K562 (cell line): ENCODE data around the gene MPZL3. TPM values are rescaled to one million over a fixed set of nuclear protein-coding genes. Genes with fewer than 3 reads are reported as not detected.

Experiments
- ATAC-seq: fragments of 200-7000 bp; cut with Tn5 transposase; 3 replicates; pipeline ENCODE4 v1.9.1; 2020; ENCODE audit warnings: moderate library complexity
- BruUV-seq: library from RNA; stranded (reverse); fragments of 400-500 nt; replicated peaks from 2 replicates; lab custom pipeline; 2021; lab: Mats Ljungman, UMichigan
- CTCF ChIA-PET: fragments of 300-600 bp; formaldehyde crosslinking; extraction: SDS; loops from one replicate; lab custom pipeline; 2021; ENCODE audit warnings: low intra/inter-chr PET ratio; lab: Yijun Ruan, JAX
- POLR2A ChIA-PET: fragments of 300-600, 350-650 bp; sonication (Branson Sonifier 250); formaldehyde crosslinking; extraction: SDS; loops from one replicate; lab custom pipeline; 2021; ENCODE audit warnings: antibody characterized with exemption, inconsistent platforms; lab: Yijun Ruan, JAX
- DNase-seq, 4 experiments: peaks; one replicate each; pipeline versions ENCODE4 v3.0.0 to v3.0.0-alpha.2; 2011 to 2018; ENCODE audit warnings: low spot score in 3 of 4, mixed read lengths in 3 of 4; ENCODE audit errors: extremely low read depth in 1 of 4
- FAIRE-seq: peaks from 2 replicates; lab custom pipeline; 2011; peaks lifted over from hg19 to GRCh38; lab: Jason Lieb, UNC
- H2AFZ ChIP-seq: 2 replicates; pipeline ENCODE4 v1.6.0; 2011; ENCODE audit warnings: low read depth, low read length, control low read depth, inconsistent platforms
- H3K27ac ChIP-seq: fragments of 200-600 bp; 3 replicates; pipeline ENCODE4 v1.8.0; 2011; ENCODE audit warnings: low read depth, mild to moderate bottlenecking, control low read depth, inconsistent platforms, low read length, moderate library complexity, mixed read lengths; ENCODE audit errors: extremely low read depth
- H3K27me3 ChIP-seq, 2 experiments: fragments of 300-600 bp in 1 of 2; 2 replicates in 1 of 2; 3 replicates in 1 of 2; pipeline versions ENCODE4 v1.6.0 to v1.8.0; 2011; ENCODE audit warnings: inconsistent platforms in 2 of 2, low read length in 2 of 2, mild to moderate bottlenecking in 1 of 2, mixed read lengths in 1 of 2, moderate library complexity in 1 of 2; ENCODE audit not compliant: control insufficient read depth in 2 of 2, insufficient read depth in 2 of 2
- H3K36me3 ChIP-seq: fragments of 300-600 bp; 3 replicates; pipeline ENCODE4 v1.8.0; 2011; ENCODE audit warnings: mild to moderate bottlenecking, low read length, inconsistent platforms; ENCODE audit not compliant: control insufficient read depth, insufficient read depth
- H3K4me1 ChIP-seq, 2 experiments: fragments of 200-600 bp in 1 of 2; replicated peaks in 1 of 2; 2 replicates in 1 of 2; 3 replicates in 1 of 2; pipeline versions ENCODE4 v1.5.1 to v1.8.0; 2011; ENCODE audit warnings: inconsistent platforms in 2 of 2, low read length in 2 of 2, mild to moderate bottlenecking in 1 of 2, mixed read lengths in 1 of 2, moderate library complexity in 1 of 2; ENCODE audit not compliant: control insufficient read depth in 2 of 2, insufficient read depth in 2 of 2
- H3K4me2 ChIP-seq: 2 replicates; pipeline ENCODE4 v1.6.1; 2011; ENCODE audit warnings: low read length, control low read depth, inconsistent platforms, mixed read lengths; ENCODE audit not compliant: insufficient read depth
- H3K4me3 ChIP-seq: fragments of 200-600 bp; sonication (generic), shearing (Covaris generic); 2 replicates; pipeline ENCODE4 v1.5.1; 2016; ENCODE audit warnings: control low read depth, inconsistent platforms
- H3K79me2 ChIP-seq: fragments of 200-600 bp; 3 replicates; pipeline ENCODE4 v1.8.0; 2011; ENCODE audit warnings: low read length, inconsistent platforms; ENCODE audit not compliant: control insufficient read depth, insufficient read depth
- H3K9ac ChIP-seq, 2 experiments: 2 replicates each; pipeline versions ENCODE4 v1.6.0 to v1.6.1; 2011; ENCODE audit warnings: low read depth in 2 of 2, low read length in 2 of 2, control low read depth in 1 of 2, inconsistent platforms in 1 of 2, mild to moderate bottlenecking in 1 of 2, mixed read lengths in 1 of 2; ENCODE audit not compliant: insufficient read depth in 1 of 2
- H3K9me1 ChIP-seq: one replicate; pipeline ENCODE4 v1.6.0; 2011; ENCODE audit warnings: inconsistent platforms, mild to moderate bottlenecking, low read length, moderate library complexity; ENCODE audit not compliant: control insufficient read depth, insufficient read depth
- H3K9me3 ChIP-seq: replicated peaks from 2 replicates; pipeline ENCODE4 v1.5.1; 2011; ENCODE audit warnings: low read depth, low read length, inconsistent platforms; ENCODE audit not compliant: control insufficient read depth, insufficient read depth
- H4K20me1 ChIP-seq: replicated peaks from 2 replicates; pipeline ENCODE4 v1.6.1; 2011; ENCODE audit warnings: low read length, inconsistent platforms, mixed read lengths; ENCODE audit not compliant: control insufficient read depth, insufficient read depth
- MBD2 ChIP-seq: sonication (generic); IDR thresholded peaks from 2 replicates; pipeline ENCODE4 v1.6.1; 2016; ENCODE audit warnings: low read depth, borderline replicate concordance
- NUFIP1 ChIP-seq: fragments of 450-650 bp; IDR thresholded peaks from 2 replicates; pipeline ENCODE4 v1.6.1; 2018; ENCODE audit not compliant: partially characterized antibody
- RBBP5 ChIP-seq: fragments of 200-600 bp; sonication (generic); IDR thresholded peaks from 2 replicates; pipeline ENCODE4 v1.6.1; 2012; ENCODE audit warnings: borderline replicate concordance, mild to moderate bottlenecking, low read length, control low read depth, inconsistent platforms; ENCODE audit not compliant: insufficient read depth, poor library complexity, severe bottlenecking
- RNF2 ChIP-seq: sonication (generic); IDR thresholded peaks from 2 replicates; pipeline ENCODE4 v1.6.1; 2016
- ZFP1 ChIP-seq: fragments of 450-650 bp; formaldehyde crosslinking; IDR thresholded peaks from 2 replicates; pipeline ENCODE4 v1.4.0; 2020; ENCODE audit warnings: mild to moderate bottlenecking, mixed read lengths
- ZNF212 ChIP-seq: fragments of 450-650 bp; formaldehyde crosslinking; IDR thresholded peaks from 2 replicates; pipeline ENCODE4 v1.4.0; 2020; ENCODE audit warnings: mild to moderate bottlenecking
- ZNF584 ChIP-seq: fragments of 200-800 bp; sonication (Bioruptor generic); IDR thresholded peaks from 2 replicates; pipeline ENCODE4 v1.6.1; 2016; ENCODE audit warnings: low read depth, mild to moderate bottlenecking, missing genetic modification characterization, missing compliant biosample characterization
- ZNF764 ChIP-seq: fragments of 250-450 bp; sonication (Bioruptor Pico); IDR thresholded peaks from 2 replicates; pipeline ENCODE4 v1.4.0; 2020; ENCODE audit warnings: low read depth, mild to moderate bottlenecking, moderate library complexity
- WGBS: fragments of 100-300 bp; shearing (Covaris generic); methylation state at CpG from one replicate; pipeline ENCODE4 v1.1.6; 2016; ENCODE audit warnings: low coverage, mixed read lengths; ENCODE audit not compliant: insufficient coverage; ENCODE audit errors: missing lambda C conversion rate; 5-methylcytosine and 5-hydroxymethylcytosine counted together
- in situ Hi-C: fragments of 300-500 bp; cut with MboI; formaldehyde crosslinking; loops from 4 replicates; pipeline ENCODE4 v1.15.0; 2018; ENCODE audit warnings: inconsistent platforms, mixed read lengths
- intact Hi-C: fragments of 100-400 bp; cut with micrococcal nuclease; formaldehyde crosslinking; loops from 2 replicates; pipeline ENCODE4 v1.14.2; 2022
- polyA plus RNA-seq, 8 experiments: library from polyadenylated mRNA; depleted of rRNA in 4 of 8; stranded (reverse) in 5 of 8; unstranded in 3 of 8; fragments of >200 nt; fragmentation: Nextera tagmentation in 2 of 8; fragmentation: Illumina TruSeq in 1 of 8; extraction: Ambion mirVana in 2 of 8; extraction: Trizol in 1 of 8; gene quantifications; 2 replicates each; pipeline versions ENCODE4 v1.2.1 to v1.2.3, GENCODE V29; 2011 to 2014; ENCODE audit warnings: inconsistent platforms in 1 of 8, missing spikeins in 1 of 8
- total RNA-seq, 7 experiments: library from RNA; depleted of rRNA in 6 of 7; stranded (reverse); fragments of >200 nt in 6 of 7; fragmentation: Illumina TruSeq in 2 of 7; extraction: Trizol in 2 of 7; gene quantifications; 2 replicates each; pipeline versions ENCODE4 v1.2.1 to v1.2.3, GENCODE V29; 2011 to 2021; ENCODE audit warnings: low replicate concordance in 1 of 7
- TF ChIP-seq, protein P1 (sequence below): sonication (generic); formaldehyde crosslinking; IDR thresholded peaks from 2 replicates; pipeline ENCODE4 v1.8.0; 2023; ENCODE audit warnings: mild to moderate bottlenecking, missing genetic modification reagents
- TF ChIP-seq, protein P2 (sequence below): fragments of 450-650 bp; IDR thresholded peaks from 2 replicates; pipeline ENCODE4 v1.7.1; 2018; ENCODE audit warnings: mild to moderate bottlenecking, low read depth; ENCODE audit not compliant: partially characterized antibody

The MPZL3 gene
- total and polyA plus RNA-seq, 9 of the 15 experiments (the other 6 are each of a cell fraction or from before 2014, with no cell fraction given): 0.97 to 2.9 (median 1.6) TPM

DNA sequence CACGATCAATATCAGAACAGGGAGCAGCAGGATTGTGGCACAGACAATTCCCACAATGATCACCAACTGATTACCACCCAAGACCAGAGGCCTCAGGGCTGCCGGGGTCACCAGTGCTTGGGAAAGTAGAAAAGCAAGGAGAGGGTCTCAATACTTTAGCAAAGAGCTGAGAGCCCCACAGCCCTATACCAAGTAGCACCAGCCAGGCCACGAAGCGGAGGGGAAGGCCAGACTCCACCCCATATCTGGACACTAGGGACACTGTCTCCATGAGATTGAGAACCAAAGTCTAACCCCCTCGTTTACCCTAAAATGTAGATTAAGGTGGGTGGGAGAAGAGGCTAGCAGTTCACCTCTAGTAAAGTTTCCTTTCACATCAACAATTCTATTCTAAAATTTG, 51.7 kb downstream of the MPZL3 start (continued):
- no peak for TF ChIP-seq ZNF212 (CRISPR knock-in tag)
- TF ChIP-seq NUFIP1: no peak
- TF ChIP-seq ZNF764 (CRISPR knock-in tag): no peak
- TF ChIP-seq MBD2: no peak
- TF ChIP-seq ZNF584 (CRISPR knock-in tag): no peak
- TF ChIP-seq, protein P1, sequence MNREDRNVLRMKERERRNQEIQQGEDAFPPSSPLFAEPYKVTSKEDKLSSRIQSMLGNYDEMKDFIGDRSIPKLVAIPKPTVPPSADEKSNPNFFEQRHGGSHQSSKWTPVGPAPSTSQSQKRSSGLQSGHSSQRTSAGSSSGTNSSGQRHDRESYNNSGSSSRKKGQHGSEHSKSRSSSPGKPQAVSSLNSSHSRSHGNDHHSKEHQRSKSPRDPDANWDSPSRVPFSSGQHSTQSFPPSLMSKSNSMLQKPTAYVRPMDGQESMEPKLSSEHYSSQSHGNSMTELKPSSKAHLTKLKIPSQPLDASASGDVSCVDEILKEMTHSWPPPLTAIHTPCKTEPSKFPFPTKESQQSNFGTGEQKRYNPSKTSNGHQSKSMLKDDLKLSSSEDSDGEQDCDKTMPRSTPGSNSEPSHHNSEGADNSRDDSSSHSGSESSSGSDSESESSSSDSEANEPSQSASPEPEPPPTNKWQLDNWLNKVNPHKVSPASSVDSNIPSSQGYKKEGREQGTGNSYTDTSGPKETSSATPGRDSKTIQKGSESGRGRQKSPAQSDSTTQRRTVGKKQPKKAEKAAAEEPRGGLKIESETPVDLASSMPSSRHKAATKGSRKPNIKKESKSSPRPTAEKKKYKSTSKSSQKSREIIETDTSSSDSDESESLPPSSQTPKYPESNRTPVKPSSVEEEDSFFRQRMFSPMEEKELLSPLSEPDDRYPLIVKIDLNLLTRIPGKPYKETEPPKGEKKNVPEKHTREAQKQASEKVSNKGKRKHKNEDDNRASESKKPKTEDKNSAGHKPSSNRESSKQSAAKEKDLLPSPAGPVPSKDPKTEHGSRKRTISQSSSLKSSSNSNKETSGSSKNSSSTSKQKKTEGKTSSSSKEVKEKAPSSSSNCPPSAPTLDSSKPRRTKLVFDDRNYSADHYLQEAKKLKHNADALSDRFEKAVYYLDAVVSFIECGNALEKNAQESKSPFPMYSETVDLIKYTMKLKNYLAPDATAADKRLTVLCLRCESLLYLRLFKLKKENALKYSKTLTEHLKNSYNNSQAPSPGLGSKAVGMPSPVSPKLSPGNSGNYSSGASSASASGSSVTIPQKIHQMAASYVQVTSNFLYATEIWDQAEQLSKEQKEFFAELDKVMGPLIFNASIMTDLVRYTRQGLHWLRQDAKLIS (CRISPR knock-in tag): no peak

DNA sequence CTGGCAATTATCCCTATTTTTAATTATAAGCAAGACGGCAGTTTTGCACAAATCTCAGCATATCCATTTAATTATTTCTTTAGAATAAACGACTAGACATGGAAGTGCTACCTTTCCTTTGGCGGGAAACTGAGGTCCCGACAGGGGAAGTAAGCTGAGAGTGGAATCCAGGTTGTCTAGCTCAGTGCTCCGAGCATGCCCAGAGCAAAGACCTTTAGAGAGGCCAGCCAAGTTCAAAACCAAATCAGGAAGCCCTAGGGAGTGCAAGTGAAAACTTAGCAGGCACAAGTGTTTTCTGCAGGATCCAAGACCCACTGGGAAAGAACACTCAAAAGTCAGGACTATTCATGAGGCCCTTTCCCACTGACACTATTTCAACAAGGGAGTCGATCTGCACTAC, 53.0 kb downstream of the MPZL3 start:
- intact Hi-C loops: loop anchor here (2.0 kb wide), 2 partner anchors 92 to 154 kb away; no protein-coding TSS in a partner anchor
- Histone ChIP-seq H3K4me3 (no peak overlapping the region), H3K9ac (no peak overlapping the region), H2AFZ (no peak overlapping the region), H3K27me3 (peaks cover 0 to 31% of the 10 kb centered on the region in 2 experiments; a peak in 3 of 5 replicates), H3K4me2 (no peak overlapping the region), H3K9me3 (no peaks in the 10 kb centered on the region), H3K4me1 (0 out of 5 replicates have a peak, but pooled peaks cover 0 to 3% of the 10 kb centered on the region in 2 experiments), H3K27ac (no peak overlapping the region), H4K20me1 (no peaks in the 10 kb centered on the region), H3K36me3 (no peaks in the 10 kb centered on the region), H3K9me1 (no peaks in the 10 kb centered on the region), H3K79me2 (no peaks in the 10 kb centered on the region)
- ChIA-PET CTCF (interaction anchor here (0.6 to 2.9 kb wide), 4 partner anchors 18 to 289 kb away, joined by 3 to 39 read pairs (median 10); no protein-coding TSS in a partner anchor), POLR2A (interaction anchor here (0.6 kb wide), 1 partner anchor 30 kb away, joined by 5 read pairs; no protein-coding TSS in a partner anchor)
- ATAC-seq: no peak
- FAIRE-seq: no peak
- in situ Hi-C loops: loop anchor here (5.0 kb wide), 2 partner anchors 98 to 293 kb away; no protein-coding TSS in a partner anchor
- TF ChIP-seq RNF2: no peak
- TF ChIP-seq ZFP1 (CRISPR knock-in tag): no peak
- TF ChIP-seq, protein P2, sequence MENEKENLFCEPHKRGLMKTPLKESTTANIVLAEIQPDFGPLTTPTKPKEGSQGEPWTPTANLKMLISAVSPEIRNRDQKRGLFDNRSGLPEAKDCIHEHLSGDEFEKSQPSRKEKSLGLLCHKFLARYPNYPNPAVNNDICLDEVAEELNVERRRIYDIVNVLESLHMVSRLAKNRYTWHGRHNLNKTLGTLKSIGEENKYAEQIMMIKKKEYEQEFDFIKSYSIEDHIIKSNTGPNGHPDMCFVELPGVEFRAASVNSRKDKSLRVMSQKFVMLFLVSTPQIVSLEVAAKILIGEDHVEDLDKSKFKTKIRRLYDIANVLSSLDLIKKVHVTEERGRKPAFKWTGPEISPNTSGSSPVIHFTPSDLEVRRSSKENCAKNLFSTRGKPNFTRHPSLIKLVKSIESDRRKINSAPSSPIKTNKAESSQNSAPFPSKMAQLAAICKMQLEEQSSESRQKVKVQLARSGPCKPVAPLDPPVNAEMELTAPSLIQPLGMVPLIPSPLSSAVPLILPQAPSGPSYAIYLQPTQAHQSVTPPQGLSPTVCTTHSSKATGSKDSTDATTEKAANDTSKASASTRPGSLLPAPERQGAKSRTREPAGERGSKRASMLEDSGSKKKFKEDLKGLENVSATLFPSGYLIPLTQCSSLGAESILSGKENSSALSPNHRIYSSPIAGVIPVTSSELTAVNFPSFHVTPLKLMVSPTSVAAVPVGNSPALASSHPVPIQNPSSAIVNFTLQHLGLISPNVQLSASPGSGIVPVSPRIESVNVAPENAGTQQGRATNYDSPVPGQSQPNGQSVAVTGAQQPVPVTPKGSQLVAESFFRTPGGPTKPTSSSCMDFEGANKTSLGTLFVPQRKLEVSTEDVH: peak; percentile 44
- no peak for TF ChIP-seq RBBP5
- 26% methylated on average over 6 of the region's 6 CpGs for WGBS
- no peak for DNase-seq
- no TSS peak for BruUV-seq
